Lung microvascular endothelial cell (primary cell): ENCODE measurements around the gene ZNF320. TPM values are rescaled to one million over a fixed set of nuclear protein-coding genes. Genes with fewer than 3 reads are reported as not detected.
A peak's percentile ranks its signal among the peaks of the same experiment; 100 is the strongest.
"Not testable (repeated sequence)": the region's sequence is repeated elsewhere in the genome, so short reads cannot be mapped to it uniquely, and the experiment has no call there.

Source experiments
- DNase-seq, 2 donors: peaks; one replicate each; pipeline versions ENCODE4 v3.0.0 to v3.0.0-alpha.2; 2010; ENCODE audit warnings: low read depth in 2 of 2
- total RNA-seq: library from RNA; depleted of rRNA; stranded (reverse); fragments of >200 nt; gene quantifications from 2 replicates; pipeline ENCODE4 v1.2.1, GENCODE V29; 2014

Gene ZNF320
- total RNA-seq: 5.0 and 8.5 TPM in 2 replicates

DNA sequence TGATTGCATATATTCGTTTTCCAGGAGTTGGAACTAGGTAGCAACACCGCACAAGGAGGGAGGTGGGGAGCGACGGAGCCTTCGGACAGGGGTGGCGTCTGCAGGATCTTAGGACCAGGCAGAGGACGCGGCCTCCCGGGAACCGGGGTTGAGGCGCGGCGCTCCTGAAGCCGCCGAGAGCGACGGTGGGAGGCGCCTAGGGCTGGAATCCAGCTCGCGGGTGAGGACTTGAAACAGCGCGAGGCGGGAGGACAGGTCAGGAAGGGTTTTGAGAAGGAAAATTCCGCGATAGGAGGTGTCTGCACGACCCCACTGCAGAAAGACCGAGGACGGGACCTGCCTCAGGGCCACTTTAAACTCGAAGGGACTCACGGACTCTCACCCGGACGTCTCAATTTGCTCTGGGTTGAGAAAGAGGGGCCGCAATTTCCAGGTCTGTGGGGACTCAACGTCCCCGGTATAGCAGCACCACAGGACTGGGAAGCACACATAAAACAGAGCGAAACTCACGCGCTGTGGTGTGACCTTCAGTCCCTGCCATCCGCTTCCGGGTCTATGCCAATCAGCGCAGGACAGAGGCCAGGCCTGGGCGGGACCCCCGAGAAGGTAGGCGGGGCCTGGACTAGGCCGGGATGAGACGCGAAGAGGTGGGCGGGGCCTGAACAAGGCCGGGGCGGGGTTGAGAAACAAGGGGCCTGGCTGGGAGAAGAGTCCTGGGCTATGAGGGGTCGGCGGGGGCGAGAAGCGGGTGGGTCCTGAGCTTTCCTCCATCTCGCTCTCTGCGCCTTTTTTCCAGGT lies at the start of gene ZNF320:
Gene ZNF320, minus strand, starts transcription at position 498 of the 798 bp plus-strand sequence. CDS start 7,380 bp downstream, outside the sequence.
- peak; percentile 95 for DNase-seq

- peak in 1 of 2 donors; percentile 18 for DNase-seq
Measured at GRCh38 chr19:52946322-52947310, 49.2 kb upstream of the ZNF320 start.

GRCh38 chr19:52945652-52946321 lies 48.4 kb upstream of the ZNF320 start:
- DNase-seq: no peak

GRCh38 chr19:52944703-52945493 lies 47.5 kb upstream of the ZNF320 start:
- not testable (repeated sequence) for DNase-seq

GRCh38 chr19:52943884-52944643 lies 46.6 kb upstream of the ZNF320 start:
- DNase-seq: no peak

DNA sequence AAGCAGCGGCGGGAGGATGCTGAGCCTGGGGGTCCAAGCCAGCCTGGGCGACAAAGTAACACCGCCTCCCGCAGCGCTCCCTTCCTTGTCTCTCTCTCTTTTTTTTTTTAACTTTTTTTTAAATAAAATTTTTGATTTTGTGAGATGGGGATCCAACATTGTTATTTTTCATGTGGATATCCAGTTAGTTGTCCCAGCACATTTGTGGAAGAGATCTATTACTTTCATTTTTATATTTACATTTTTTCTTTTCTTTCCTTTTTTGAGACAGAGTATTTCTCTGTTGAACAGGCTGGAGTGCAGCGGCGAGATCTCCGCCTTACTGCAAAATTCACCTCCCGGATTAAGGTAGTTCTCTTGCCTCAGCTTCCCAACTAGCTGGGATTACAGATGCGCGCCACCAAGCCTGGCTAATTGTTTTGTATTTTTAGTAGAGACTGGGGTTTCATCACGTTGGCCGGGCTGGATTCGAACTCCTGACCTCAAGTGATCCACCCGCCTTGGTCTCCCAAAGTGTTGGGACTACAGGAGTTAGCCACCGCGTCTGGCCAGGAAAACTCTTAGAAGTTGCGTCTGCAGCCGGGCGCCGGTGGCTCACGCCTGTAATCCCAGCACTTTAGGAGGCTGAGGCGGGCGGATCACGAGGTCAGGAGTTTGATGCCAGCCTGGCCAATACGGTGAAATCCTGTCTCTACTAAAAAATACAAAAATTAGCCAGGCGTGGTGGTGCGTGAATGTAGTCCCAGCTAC lies 45.9 kb upstream of the ZNF320 start:
- no peak for DNase-seq

- DNase-seq: peak; percentile 82 to 86
Measured at GRCh38 chr19:52942386-52943133, 45.1 kb upstream of the ZNF320 start.

GRCh38 chr19:52941941-52942385 lies 44.5 kb upstream of the ZNF320 start:
- peak in 1 of 2 donors; percentile 34 for DNase-seq

GRCh38 chr19:52941523-52941922 lies 44.1 kb upstream of the ZNF320 start:
- not testable (repeated sequence) for DNase-seq

DNA sequence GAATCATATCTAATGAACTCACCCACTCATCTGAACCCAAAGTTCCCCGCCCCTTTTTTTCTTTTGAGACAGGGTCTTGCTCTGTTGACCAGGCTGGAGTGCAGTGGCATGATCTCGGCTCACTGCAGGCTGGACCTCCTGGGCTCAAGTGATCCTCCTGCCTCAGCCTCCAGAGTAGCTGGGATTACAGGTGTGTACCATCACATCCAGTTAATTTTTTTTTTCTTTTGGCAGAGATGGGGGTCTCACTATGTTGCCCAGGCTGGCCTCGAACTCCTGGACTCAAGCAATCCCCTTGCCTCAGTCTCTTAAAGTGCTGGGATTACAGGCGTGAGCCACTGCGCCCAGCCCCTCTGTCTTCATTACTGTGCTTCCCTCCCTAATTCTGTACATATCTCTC lies 43.5 kb upstream of the ZNF320 start:
- not testable (repeated sequence) for DNase-seq

DNA sequence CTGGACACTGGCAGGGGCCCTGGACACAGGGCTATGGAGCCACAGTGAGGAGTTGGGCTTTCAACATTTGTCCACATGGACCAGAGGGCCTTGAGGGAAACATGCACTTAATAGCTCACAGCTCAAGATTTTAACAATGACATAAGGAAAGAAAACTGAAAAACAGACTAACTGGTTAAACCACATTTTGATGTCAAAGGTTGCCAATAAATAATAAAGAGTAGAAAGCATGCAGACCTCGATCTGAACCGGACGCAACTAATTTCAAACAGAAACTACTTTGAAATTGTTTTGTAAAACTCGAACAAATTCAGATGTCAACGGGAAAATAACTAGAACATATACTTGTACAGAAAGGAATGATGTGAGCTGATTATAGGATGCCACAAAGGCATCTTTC lies 41.3 kb upstream of the ZNF320 start:
- DNase-seq: no peak

GRCh38 chr19:52936954-52937325 lies 39.5 kb upstream of the ZNF320 start:
- no peak for DNase-seq

GRCh38 chr19:52936151-52936953 lies 38.9 kb upstream of the ZNF320 start:
- DNase-seq: peak in 1 of 2 donors; percentile 12

DNA sequence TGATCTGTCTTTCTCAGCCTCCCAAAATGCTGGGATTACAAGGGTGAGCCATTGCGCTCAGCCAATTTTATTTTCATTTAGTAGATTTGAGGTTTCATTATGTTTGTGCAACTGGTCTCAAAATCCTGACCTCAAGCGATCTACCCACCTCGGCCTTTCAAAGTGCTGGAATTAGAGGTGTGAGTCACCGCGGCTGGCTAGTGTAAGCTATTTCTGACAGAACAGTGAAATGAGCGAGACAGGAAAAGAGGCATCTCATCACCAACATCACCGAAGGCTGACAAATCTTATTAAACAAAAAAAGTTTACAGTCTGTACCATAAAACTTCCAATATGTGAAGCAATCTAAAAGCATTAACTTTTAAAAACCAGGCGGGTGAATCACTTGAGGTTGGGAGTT lies 38.0 kb upstream of the ZNF320 start:
- peak in 1 of 2 donors; percentile 63 for DNase-seq

GRCh38 chr19:52924641-52925040 lies 27.2 kb upstream of the ZNF320 start:
- DNase-seq: not testable (repeated sequence)

- peak in 1 of 2 donors; percentile 50 for DNase-seq
Measured at GRCh38 chr19:52923778-52924593, 26.6 kb upstream of the ZNF320 start.
